ENCODE measurements around the gene OGDHL. TPM values are rescaled to one million over a fixed set of nuclear protein-coding genes. Genes with fewer than 3 reads are reported as not detected.
"Not testable (repeated sequence)": the region's sequence is repeated elsewhere in the genome, so short reads cannot be mapped to it uniquely, and the experiment has no call there.

Gene OGDHL
- total RNA-seq, 5 donors from 2014 or later (not counting 1 experiment from before 2014, with no cell fraction given): 0.56 TPM; not detected in 4

- ATAC-seq (replicated peaks in 1 of 4): no peak
- CTCF ChIA-PET: no interaction called here
- peaks cover 0 to 6% of the 10 kb centered on the region in 2 experiments for H3K27me3 ChIP-seq (replicated peaks in 1 of 2; ENCODE audit: control insufficient read depth in 2 of 2, extremely low read depth in 1 of 2, insufficient read depth in 2 of 2, low read length in 1 of 2)
- H3K9me3 Mint-ChIP-seq: no peaks in the 10 kb centered on the region
- no peaks in the 10 kb centered on the region for H3K36me3 ChIP-seq (ENCODE audit: control insufficient read depth in 2 of 2, extremely low read depth in 1 of 2, insufficient read depth in 1 of 2, low read length in 1 of 2)
- no peak overlapping the region for H3K27ac Mint-ChIP-seq
- no peaks in the 10 kb centered on the region for H3K9me3 ChIP-seq
- H3K4me3 Mint-ChIP-seq: no peak overlapping the region
- peaks cover 0 to 3% of the 10 kb centered on the region in 2 donors for H3K27me3 Mint-ChIP-seq
- DNase-seq: no peak
- H3K27ac ChIP-seq (ENCODE audit: low read length): no peak overlapping the region
- no peaks in the 10 kb centered on the region for H3K4me1 Mint-ChIP-seq
- POLR2A ChIA-PET: no interaction called here
- no peaks in the 10 kb centered on the region for H3K36me3 Mint-ChIP-seq
- 100% methylated on average over 3 of the region's 7 CpGs for WGBS (ENCODE audit: insufficient coverage)
- no peak overlapping the region for H3K4me3 ChIP-seq (ENCODE audit: control insufficient read depth in 1 of 2, extremely low read depth in 1 of 2, low read length in 1 of 2)
- no peaks in the 10 kb centered on the region for H3K4me1 ChIP-seq (ENCODE audit: control insufficient read depth in 1 of 2, extremely low read depth in 1 of 2, insufficient read depth in 2 of 2, low read length in 2 of 2)
These were observed 28.3 kb downstream of the OGDHL start for GRCh38 chr10:49733866-49734265.

- Histone ChIP-seq H3K36me3 (ENCODE audit: control insufficient read depth in 2 of 2, extremely low read depth in 1 of 2, insufficient read depth in 1 of 2, low read length in 1 of 2) (no peaks in the 10 kb centered on the region), H3K9me3 (peaks cover 3% of the 10 kb centered on the region), H3K27me3 (replicated peaks in 1 of 2; ENCODE audit: control insufficient read depth in 2 of 2, extremely low read depth in 1 of 2, insufficient read depth in 2 of 2, low read length in 1 of 2) (peaks cover 0 to 4% of the 10 kb centered on the region in 2 experiments), H3K4me1 (ENCODE audit: control insufficient read depth in 1 of 2, extremely low read depth in 1 of 2, insufficient read depth in 2 of 2, low read length in 2 of 2) (no peaks in the 10 kb centered on the region), H3K27ac (ENCODE audit: low read length) (no peak overlapping the region), H3K4me3 (ENCODE audit: control insufficient read depth in 1 of 2, extremely low read depth in 1 of 2, low read length in 1 of 2) (no peak overlapping the region)
- no CpG with 5 or more reads among the region's 2 CpGs for WGBS (ENCODE audit: insufficient coverage)
- DNase-seq: no peak
- H3K4me1 Mint-ChIP-seq: no peaks in the 10 kb centered on the region
- H3K27me3 Mint-ChIP-seq: no peaks in the 10 kb centered on the region
- no peak overlapping the region for H3K27ac Mint-ChIP-seq
- H3K36me3 Mint-ChIP-seq: no peaks in the 10 kb centered on the region
- no peak for ATAC-seq (replicated peaks in 1 of 4)
- H3K4me3 Mint-ChIP-seq: no peak overlapping the region
- POLR2A ChIA-PET: no interaction called here
- peaks cover 7 to 18% (median 18%) of the 10 kb centered on the region in 3 donors for H3K9me3 Mint-ChIP-seq
- CTCF ChIA-PET: no interaction called here
These were observed 35.5 kb downstream of the OGDHL start for GRCh38 chr10:49726593-49726992.

- H3K27me3 Mint-ChIP-seq: peaks cover 11 to 19% of the 10 kb centered on the region in 2 donors
- H3K27me3 ChIP-seq (replicated peaks in 1 of 2; ENCODE audit: control insufficient read depth in 2 of 2, extremely low read depth in 1 of 2, insufficient read depth in 2 of 2, low read length in 1 of 2): peaks cover 0 to 22% of the 10 kb centered on the region in 2 experiments
- H3K9me3 ChIP-seq; DNase-seq; H3K36me3 Mint-ChIP-seq; H3K4me1 ChIP-seq (ENCODE audit: control insufficient read depth in 1 of 2, extremely low read depth in 1 of 2, insufficient read depth in 2 of 2, low read length in 2 of 2); ATAC-seq (replicated peaks in 1 of 4); H3K4me3 ChIP-seq (ENCODE audit: control insufficient read depth in 1 of 2, extremely low read depth in 1 of 2, low read length in 1 of 2); H3K27ac Mint-ChIP-seq; H3K4me3 Mint-ChIP-seq; CTCF ChIA-PET; POLR2A ChIA-PET; H3K27ac ChIP-seq (ENCODE audit: low read length); H3K36me3 ChIP-seq (ENCODE audit: control insufficient read depth in 2 of 2, extremely low read depth in 1 of 2, insufficient read depth in 1 of 2, low read length in 1 of 2); H3K9me3 Mint-ChIP-seq; H3K4me1 Mint-ChIP-seq: not testable (repeated sequence)
- 97% methylated on average over 4 of the region's 7 CpGs for WGBS (ENCODE audit: insufficient coverage)
These were observed 47.0 kb downstream of the OGDHL start for GRCh38 chr10:49715157-49715556.

- no peaks in the 10 kb centered on the region for H3K9me3 ChIP-seq
- H3K36me3 ChIP-seq (ENCODE audit: control insufficient read depth in 2 of 2, extremely low read depth in 1 of 2, insufficient read depth in 1 of 2, low read length in 1 of 2): no peaks in the 10 kb centered on the region
- Mint-ChIP-seq H3K4me3 (no peak overlapping the region), H3K4me1 (no peaks in the 10 kb centered on the region), H3K36me3 (no peaks in the 10 kb centered on the region), H3K27ac (no peak overlapping the region), H3K9me3 (peaks cover 3 to 4% (median 3%) of the 10 kb centered on the region in 3 donors), H3K27me3 (peaks cover 19 to 23% of the 10 kb centered on the region in 2 donors)
- CTCF ChIA-PET: no interaction called here
- peaks cover 0 to 25% of the 10 kb centered on the region in 2 experiments for H3K27me3 ChIP-seq (replicated peaks in 1 of 2; ENCODE audit: control insufficient read depth in 2 of 2, extremely low read depth in 1 of 2, insufficient read depth in 2 of 2, low read length in 1 of 2)
- DNase-seq: no peak
- no peak overlapping the region for H3K4me3 ChIP-seq (ENCODE audit: control insufficient read depth in 1 of 2, extremely low read depth in 1 of 2, low read length in 1 of 2)
- H3K4me1 ChIP-seq (ENCODE audit: control insufficient read depth in 1 of 2, extremely low read depth in 1 of 2, insufficient read depth in 2 of 2, low read length in 2 of 2): no peaks in the 10 kb centered on the region
- POLR2A ChIA-PET: no interaction called here
- ATAC-seq (replicated peaks in 1 of 4): no peak
- 77% methylated on average over 3 of the region's 5 CpGs for WGBS (ENCODE audit: insufficient coverage)
- no peak overlapping the region for H3K27ac ChIP-seq (ENCODE audit: low read length)
These were observed 48.9 kb downstream of the OGDHL start for GRCh38 chr10:49713266-49713665.

- CTCF ChIA-PET: no interaction called here
- no peak for DNase-seq
- Histone ChIP-seq H3K36me3 (ENCODE audit: control insufficient read depth in 2 of 2, extremely low read depth in 1 of 2, insufficient read depth in 1 of 2, low read length in 1 of 2) (no peaks in the 10 kb centered on the region), H3K4me1 (ENCODE audit: control insufficient read depth in 1 of 2, extremely low read depth in 1 of 2, insufficient read depth in 2 of 2, low read length in 2 of 2) (no peaks in the 10 kb centered on the region), H3K9me3 (no peaks in the 10 kb centered on the region), H3K27me3 (replicated peaks in 1 of 2; ENCODE audit: control insufficient read depth in 2 of 2, extremely low read depth in 1 of 2, insufficient read depth in 2 of 2, low read length in 1 of 2) (peaks cover 0 to 25% of the 10 kb centered on the region in 2 experiments), H3K27ac (ENCODE audit: low read length) (no peak overlapping the region), H3K4me3 (ENCODE audit: control insufficient read depth in 1 of 2, extremely low read depth in 1 of 2, low read length in 1 of 2) (no peak overlapping the region)
- POLR2A ChIA-PET: no interaction called here
- ATAC-seq (replicated peaks in 1 of 4): no peak
- no peak overlapping the region for H3K27ac Mint-ChIP-seq
- H3K4me1 Mint-ChIP-seq: no peaks in the 10 kb centered on the region
- peaks cover 19 to 20% of the 10 kb centered on the region in 2 donors for H3K27me3 Mint-ChIP-seq
- H3K9me3 Mint-ChIP-seq: peaks cover 3 to 4% (median 3%) of the 10 kb centered on the region in 3 donors
- no peaks in the 10 kb centered on the region for H3K36me3 Mint-ChIP-seq
- H3K4me3 Mint-ChIP-seq: no peak overlapping the region
- WGBS (ENCODE audit: insufficient coverage): no CpG with 5 or more reads among the region's 8 CpGs
These were observed 50.6 kb downstream of the OGDHL start for GRCh38 chr10:49711481-49711880.

- H3K9me3 Mint-ChIP-seq: peaks cover 3 to 4% (median 3%) of the 10 kb centered on the region in 3 donors
- ChIA-PET CTCF (no interaction called here), POLR2A (no interaction called here)
- H3K36me3 ChIP-seq (ENCODE audit: control insufficient read depth in 2 of 2, extremely low read depth in 1 of 2, insufficient read depth in 1 of 2, low read length in 1 of 2): no peaks in the 10 kb centered on the region
- no peak overlapping the region for H3K27ac ChIP-seq (ENCODE audit: low read length)
- peaks cover 19 to 20% of the 10 kb centered on the region in 2 donors for H3K27me3 Mint-ChIP-seq
- ATAC-seq (replicated peaks in 1 of 4) (no peak), DNase-seq (no peak)
- no peaks in the 10 kb centered on the region for H3K36me3 Mint-ChIP-seq
- 88% methylated on average over 4 of the region's 6 CpGs for WGBS (ENCODE audit: insufficient coverage)
- no peak overlapping the region for H3K27ac Mint-ChIP-seq
- no peak overlapping the region for H3K4me3 Mint-ChIP-seq
- no peaks in the 10 kb centered on the region for H3K4me1 ChIP-seq (ENCODE audit: control insufficient read depth in 1 of 2, extremely low read depth in 1 of 2, insufficient read depth in 2 of 2, low read length in 2 of 2)
- peaks cover 0 to 25% of the 10 kb centered on the region in 2 experiments for H3K27me3 ChIP-seq (replicated peaks in 1 of 2; ENCODE audit: control insufficient read depth in 2 of 2, extremely low read depth in 1 of 2, insufficient read depth in 2 of 2, low read length in 1 of 2)
- H3K4me1 Mint-ChIP-seq: no peaks in the 10 kb centered on the region
- H3K9me3 ChIP-seq: no peaks in the 10 kb centered on the region
- H3K4me3 ChIP-seq (ENCODE audit: control insufficient read depth in 1 of 2, extremely low read depth in 1 of 2, low read length in 1 of 2): no peak overlapping the region
These were observed 51.2 kb downstream of the OGDHL start for GRCh38 chr10:49710966-49711365.

- Histone ChIP-seq H3K4me3 (ENCODE audit: control insufficient read depth in 1 of 2, extremely low read depth in 1 of 2, low read length in 1 of 2) (no peak overlapping the region), H3K36me3 (ENCODE audit: control insufficient read depth in 2 of 2, extremely low read depth in 1 of 2, insufficient read depth in 1 of 2, low read length in 1 of 2) (no peaks in the 10 kb centered on the region), H3K4me1 (ENCODE audit: control insufficient read depth in 1 of 2, extremely low read depth in 1 of 2, insufficient read depth in 2 of 2, low read length in 2 of 2) (no peaks in the 10 kb centered on the region), H3K9me3 (no peaks in the 10 kb centered on the region), H3K27ac (ENCODE audit: low read length) (no peak overlapping the region), H3K27me3 (replicated peaks in 1 of 2; ENCODE audit: control insufficient read depth in 2 of 2, extremely low read depth in 1 of 2, insufficient read depth in 2 of 2, low read length in 1 of 2) (peaks cover 0 to 25% of the 10 kb centered on the region in 2 experiments)
- H3K27me3 Mint-ChIP-seq: peaks cover 19 to 20% of the 10 kb centered on the region in 2 donors
- no peaks in the 10 kb centered on the region for H3K4me1 Mint-ChIP-seq
- peaks cover 3 to 4% (median 3%) of the 10 kb centered on the region in 3 donors for H3K9me3 Mint-ChIP-seq
- POLR2A ChIA-PET: no interaction called here
- no peak for DNase-seq
- CTCF ChIA-PET: no interaction called here
- no peak overlapping the region for H3K27ac Mint-ChIP-seq
- no peaks in the 10 kb centered on the region for H3K36me3 Mint-ChIP-seq
- 71% methylated on average over 1 of the region's 5 CpGs for WGBS (ENCODE audit: insufficient coverage)
- no peak overlapping the region for H3K4me3 Mint-ChIP-seq
- ATAC-seq (replicated peaks in 1 of 4): no peak
These were observed 52.2 kb downstream of the OGDHL start for GRCh38 chr10:49709934-49710333.
